Astrocyte of the hippocampus (primary cell): Measurements from ENCODE around the gene MGLL.

Experiments
- DNase-seq: peaks from one replicate; pipeline ENCODE4 v3.0.0; 2011; ENCODE audit warnings: low read depth, low spot score

MGLL gene

GRCh38 chr3:127723011-127723567, 99.2 kb downstream of the MGLL start:
- no peak for DNase-seq

- no peak for DNase-seq
Observed at GRCh38 chr3:127722091-127722784, 100.1 kb downstream of the MGLL start.

- DNase-seq, result no peak
Observed at GRCh38 chr3:127720985-127721935, 101.1 kb downstream of the MGLL start.

GRCh38 chr3:127720161-127720823, 102.0 kb downstream of the MGLL start:
- no peak for DNase-seq

GRCh38 chr3:127719369-127719768, 102.9 kb downstream of the MGLL start:
- DNase-seq, result no peak

DNA sequence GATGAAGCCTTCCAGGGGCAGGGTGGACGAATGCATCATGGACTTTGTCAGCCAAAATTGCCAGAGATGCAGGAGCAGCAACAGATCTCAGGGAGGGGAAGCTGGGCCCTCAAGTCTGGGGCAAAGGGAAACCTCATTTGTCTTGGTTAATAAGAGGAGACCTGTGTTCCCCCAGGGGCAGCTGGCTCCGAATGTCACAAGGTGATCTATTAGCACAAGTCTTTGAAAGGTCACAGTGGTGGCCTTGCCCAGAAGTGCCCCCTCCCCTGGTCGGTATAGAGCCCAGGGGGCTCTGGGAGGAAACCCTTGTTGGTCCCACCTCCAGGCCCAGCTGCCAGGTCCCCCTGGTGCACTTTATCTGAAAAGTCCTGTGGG, 103.4 kb downstream of the MGLL start:
- DNase-seq, result no peak

- no peak for DNase-seq
Observed at GRCh38 chr3:127718245-127718915, 103.9 kb downstream of the MGLL start.

- DNase-seq, result no peak
Observed at GRCh38 chr3:127717357-127718244, 104.7 kb downstream of the MGLL start.

- DNase-seq, result no peak
Observed at GRCh38 chr3:127716384-127716783, 105.9 kb downstream of the MGLL start.

- DNase-seq, result no peak
Observed at GRCh38 chr3:127715532-127715931, 106.8 kb downstream of the MGLL start.

GRCh38 chr3:127714866-127715265, 107.4 kb downstream of the MGLL start:
- DNase-seq, result no peak

DNA sequence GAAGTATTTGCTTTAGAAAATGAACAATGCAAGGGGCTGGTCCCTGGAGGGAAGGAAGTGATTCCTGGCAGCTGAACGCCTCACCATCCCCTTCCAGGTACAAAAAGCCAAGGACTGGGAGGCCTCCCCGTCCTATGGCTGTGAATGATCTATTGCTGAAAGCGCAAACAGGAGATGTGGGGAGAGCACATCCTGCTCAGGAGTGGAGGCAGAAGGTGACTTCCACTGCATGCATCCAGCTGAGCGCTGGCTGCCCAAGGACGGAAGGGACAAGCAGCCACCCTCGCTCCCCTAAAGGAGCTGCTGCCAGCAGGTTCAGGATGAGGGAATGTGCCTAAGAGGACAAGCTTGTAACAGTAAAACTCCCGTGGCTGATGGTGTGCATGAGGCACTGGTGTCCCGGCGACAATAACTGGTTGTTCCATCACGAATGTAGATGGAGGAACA, 108.2 kb downstream of the MGLL start:
- no peak for DNase-seq

- DNase-seq, result no peak
Observed at GRCh38 chr3:127712881-127713771, 109.2 kb downstream of the MGLL start.

- no peak for DNase-seq
Observed at GRCh38 chr3:127712461-127712860, 109.9 kb downstream of the MGLL start.

GRCh38 chr3:127711896-127712295, 110.4 kb downstream of the MGLL start:
- DNase-seq, result no peak

DNA sequence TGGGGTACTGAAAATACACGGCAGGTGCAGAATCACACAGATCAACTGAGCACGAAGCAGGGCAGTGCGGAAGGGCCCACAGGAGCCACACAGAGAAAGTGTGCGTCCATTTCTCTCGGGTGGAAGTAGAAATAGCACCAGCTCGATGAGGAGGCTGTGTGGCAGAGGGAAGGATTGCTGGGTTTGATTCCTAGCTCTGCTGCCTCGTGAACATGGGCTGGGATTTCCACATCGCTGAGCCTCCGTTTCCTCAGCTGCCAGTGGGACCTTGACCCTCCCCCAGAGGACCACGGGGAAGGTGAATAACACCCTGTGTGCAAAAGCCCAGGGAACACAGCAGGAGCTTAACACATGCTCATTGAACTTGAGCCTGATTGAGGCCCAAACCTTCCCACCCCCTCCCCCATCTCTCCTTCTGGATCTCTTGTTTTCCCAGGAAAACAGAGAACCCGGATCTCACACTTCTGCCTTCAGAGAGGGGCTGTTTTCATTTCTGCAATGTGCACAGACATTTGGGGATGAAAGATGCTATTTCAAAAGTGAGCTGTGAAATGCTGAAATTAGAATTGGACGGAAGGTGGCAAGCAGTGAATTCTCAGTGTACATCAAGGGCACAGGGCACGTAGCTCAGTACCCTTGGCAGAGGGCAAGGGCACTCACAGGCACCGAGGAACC, 111.2 kb downstream of the MGLL start:
- DNase-seq, result no peak

GRCh38 chr3:127710155-127710941, 112.0 kb downstream of the MGLL start:
- peak; percentile 64 for DNase-seq
